ENCODE measurements around the gene OR14I1. TPM values are rescaled to one million over a fixed set of nuclear protein-coding genes. Genes with fewer than 3 reads are reported as not detected.

The OR14I1 gene
- total RNA-seq, 1 experiment from 2014 or later, result not detected

DNA sequence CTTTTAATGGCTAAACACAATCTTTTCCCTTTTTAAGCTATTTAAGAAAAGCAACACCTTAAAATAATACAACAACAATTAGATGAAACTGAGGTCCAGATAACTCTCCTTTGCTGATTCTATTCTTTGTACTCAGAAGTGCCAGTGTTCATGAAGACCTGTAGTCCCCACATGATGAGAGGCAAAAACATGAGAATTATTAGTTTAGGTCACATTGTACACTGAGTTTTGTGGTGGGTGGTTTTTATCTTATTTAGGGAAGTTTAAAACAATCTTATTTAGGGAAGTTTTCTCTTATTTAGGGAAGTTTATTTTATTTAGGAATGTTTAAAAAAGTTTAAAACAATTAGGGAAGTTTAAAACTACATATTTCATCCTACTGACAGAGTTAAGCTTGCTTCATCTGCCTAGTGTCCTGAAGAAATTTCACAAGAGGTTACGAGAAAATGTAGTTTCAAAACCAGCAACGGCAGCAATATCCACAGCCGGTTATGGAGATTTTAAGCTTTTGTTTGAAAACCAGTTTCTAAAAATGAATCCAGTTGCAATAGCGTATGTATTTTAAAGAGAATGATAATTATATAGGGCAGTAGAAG, 7.8 kb upstream of the OR14I1 start:
- H3K9me3 ChIP-seq (ENCODE audit: insufficient read depth, low read depth), result no peaks in the 10 kb centered on the region
- no peaks in the 10 kb centered on the region for H3K36me3 ChIP-seq (ENCODE audit: low read depth)
- H3K9me2 ChIP-seq (ENCODE audit: insufficient read depth), result no peaks in the 10 kb centered on the region
- no peak overlapping the region for H3K4me3 ChIP-seq
- TF ChIP-seq, protein P1, sequence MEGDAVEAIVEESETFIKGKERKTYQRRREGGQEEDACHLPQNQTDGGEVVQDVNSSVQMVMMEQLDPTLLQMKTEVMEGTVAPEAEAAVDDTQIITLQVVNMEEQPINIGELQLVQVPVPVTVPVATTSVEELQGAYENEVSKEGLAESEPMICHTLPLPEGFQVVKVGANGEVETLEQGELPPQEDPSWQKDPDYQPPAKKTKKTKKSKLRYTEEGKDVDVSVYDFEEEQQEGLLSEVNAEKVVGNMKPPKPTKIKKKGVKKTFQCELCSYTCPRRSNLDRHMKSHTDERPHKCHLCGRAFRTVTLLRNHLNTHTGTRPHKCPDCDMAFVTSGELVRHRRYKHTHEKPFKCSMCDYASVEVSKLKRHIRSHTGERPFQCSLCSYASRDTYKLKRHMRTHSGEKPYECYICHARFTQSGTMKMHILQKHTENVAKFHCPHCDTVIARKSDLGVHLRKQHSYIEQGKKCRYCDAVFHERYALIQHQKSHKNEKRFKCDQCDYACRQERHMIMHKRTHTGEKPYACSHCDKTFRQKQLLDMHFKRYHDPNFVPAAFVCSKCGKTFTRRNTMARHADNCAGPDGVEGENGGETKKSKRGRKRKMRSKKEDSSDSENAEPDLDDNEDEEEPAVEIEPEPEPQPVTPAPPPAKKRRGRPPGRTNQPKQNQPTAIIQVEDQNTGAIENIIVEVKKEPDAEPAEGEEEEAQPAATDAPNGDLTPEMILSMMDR (conservative IDR thresholded peaks at IDR 0.05), result no peak
- no peak for TF ChIP-seq EZH2 (IDR thresholded peaks at IDR 0.05; ENCODE audit: low read depth)
- no peak overlapping the region for H2AFZ ChIP-seq
- no peaks in the 10 kb centered on the region for H3K79me2 ChIP-seq (ENCODE audit: low read depth)
- ChIA-PET CTCF (no interaction called here), POLR2A (ENCODE audit: unreplicated experiment) (no interaction called here)
- BruUV-seq (replicated peaks), result no TSS peak
- H3K27ac ChIP-seq, result no peak overlapping the region
- intact Hi-C loops (cut with micrococcal nuclease; ENCODE audit: unreplicated experiment), result no loop called here
- no peak overlapping the region for H3K4me2 ChIP-seq
- peaks cover 9% of the 10 kb centered on the region; the same call in 1 of the 2 replicates for H3K27me3 ChIP-seq (ENCODE audit: insufficient read depth, low read depth)
- DNase-seq, result no peak
- no peaks in the 10 kb centered on the region for H4K20me1 ChIP-seq (ENCODE audit: insufficient read depth)
- H3F3A ChIP-seq (ENCODE audit: insufficient read depth, low read depth), result no peaks in the 10 kb centered on the region
- H3K4me1 ChIP-seq (replicated peaks; ENCODE audit: insufficient read depth), result no peaks in the 10 kb centered on the region

DNA sequence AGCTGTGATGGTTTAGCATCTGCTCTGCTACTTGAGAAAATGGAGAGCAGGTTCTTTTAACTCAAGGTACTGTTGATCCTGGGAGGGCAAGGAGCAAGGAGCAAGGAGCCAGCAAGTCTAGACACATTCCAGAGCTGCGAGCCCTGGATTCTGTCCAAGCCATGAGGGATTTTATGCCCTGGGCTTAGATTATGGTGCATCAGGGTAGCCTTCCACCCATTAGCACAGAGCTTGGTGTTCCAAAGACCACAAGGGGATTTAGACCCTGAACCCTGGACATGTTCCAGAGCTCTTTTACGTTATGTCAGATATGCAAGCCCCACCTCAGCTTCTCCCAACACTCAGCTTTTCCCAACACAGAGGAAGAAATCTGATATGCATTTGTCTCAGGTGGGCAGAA, 2.0 kb upstream of the OR14I1 start:
- CTCF ChIA-PET, result no interaction called here
- no peaks in the 10 kb centered on the region for H3K79me2 ChIP-seq (ENCODE audit: low read depth)
- intact Hi-C loops (cut with micrococcal nuclease; ENCODE audit: unreplicated experiment), result no loop called here

DNA sequence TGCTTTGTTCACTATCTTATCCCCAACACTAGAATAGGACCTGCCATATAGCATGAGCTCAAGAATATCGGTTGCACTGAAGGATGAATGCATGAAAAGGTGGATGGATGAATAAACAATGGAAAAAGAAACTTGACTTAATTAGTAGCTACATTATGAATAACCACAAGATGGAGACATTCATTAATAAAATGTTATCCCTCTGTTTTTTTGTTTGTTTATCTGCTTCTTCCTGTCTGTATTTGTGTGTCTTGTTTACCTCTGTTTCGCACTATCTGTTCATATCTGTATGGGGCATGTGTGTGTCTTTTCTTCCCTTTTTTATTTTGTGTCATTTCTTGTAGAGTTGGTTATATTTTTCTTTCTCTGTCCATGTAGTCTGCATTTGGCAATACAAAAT, 1.1 kb upstream of the OR14I1 start:
- CTCF ChIA-PET, result no interaction called here
- peaks cover 9% of the 10 kb centered on the region; the same call in 1 of the 2 replicates for H3K27me3 ChIP-seq (ENCODE audit: insufficient read depth, low read depth)
- intact Hi-C loops (cut with micrococcal nuclease; ENCODE audit: unreplicated experiment), result no loop called here

More for the DNA sequence above, 2.0 kb upstream of the OR14I1 start:
- no TSS peak for BruUV-seq (replicated peaks)
- no peak overlapping the region for H2AFZ ChIP-seq
- H3K27ac ChIP-seq, result no peak overlapping the region
- no peaks in the 10 kb centered on the region for H3K9me2 ChIP-seq (ENCODE audit: insufficient read depth)
- POLR2A ChIA-PET (ENCODE audit: unreplicated experiment), result no interaction called here
- no peak for DNase-seq
- no peak overlapping the region for H3K4me2 ChIP-seq
- peaks cover 9% of the 10 kb centered on the region; the same call in 1 of the 2 replicates for H3K27me3 ChIP-seq (ENCODE audit: insufficient read depth, low read depth)
- H4K20me1 ChIP-seq (ENCODE audit: insufficient read depth), result no peaks in the 10 kb centered on the region
- no peaks in the 10 kb centered on the region for H3K9me3 ChIP-seq (ENCODE audit: insufficient read depth, low read depth)
- H3K36me3 ChIP-seq (ENCODE audit: low read depth), result no peaks in the 10 kb centered on the region
- no peaks in the 10 kb centered on the region for H3K4me1 ChIP-seq (replicated peaks; ENCODE audit: insufficient read depth)
- no peak overlapping the region for H3K4me3 ChIP-seq
- TF ChIP-seq, protein P1 (conservative IDR thresholded peaks at IDR 0.05), result no peak
- no peak for TF ChIP-seq EZH2 (IDR thresholded peaks at IDR 0.05; ENCODE audit: low read depth)
- H3F3A ChIP-seq (ENCODE audit: insufficient read depth, low read depth), result no peaks in the 10 kb centered on the region

More for the DNA sequence above, 1.1 kb upstream of the OR14I1 start:
- no peaks in the 10 kb centered on the region for H3F3A ChIP-seq (ENCODE audit: insufficient read depth, low read depth)
- POLR2A ChIA-PET (ENCODE audit: unreplicated experiment), result no interaction called here
- TF ChIP-seq, protein P1 (conservative IDR thresholded peaks at IDR 0.05), result peak; percentile 38; the same call in 1 of the 2 replicates
- TF ChIP-seq EZH2 (IDR thresholded peaks at IDR 0.05; ENCODE audit: low read depth), result no peak
- H3K36me3 ChIP-seq (ENCODE audit: low read depth), result no peaks in the 10 kb centered on the region
- BruUV-seq (replicated peaks), result no TSS peak
- no peaks in the 10 kb centered on the region for H4K20me1 ChIP-seq (ENCODE audit: insufficient read depth)
- no peaks in the 10 kb centered on the region for H3K9me2 ChIP-seq (ENCODE audit: insufficient read depth)
- H2AFZ ChIP-seq, result no peak overlapping the region
- H3K9me3 ChIP-seq (ENCODE audit: insufficient read depth, low read depth), result no peaks in the 10 kb centered on the region
- no peak for DNase-seq
- H3K27ac ChIP-seq, result no peak overlapping the region
- H3K79me2 ChIP-seq (ENCODE audit: low read depth), result no peaks in the 10 kb centered on the region
- H3K4me3 ChIP-seq, result no peak overlapping the region
- H3K4me1 ChIP-seq (replicated peaks; ENCODE audit: insufficient read depth), result no peaks in the 10 kb centered on the region
- no peak overlapping the region for H3K4me2 ChIP-seq

All from PC-9 (cell line).